LNCaP clone FGC (cell line): ENCODE results near the gene GABRD.
A peak's percentile ranks its signal among the peaks of the same experiment; 100 is the strongest.

Source experiments
- DNase-seq: peaks from one replicate; pipeline ENCODE4 v3.0.0-alpha.2; 2011; ENCODE audit warnings: low read depth
- H3K4me3 ChIP-seq: 2 replicates; pipeline ENCODE4 v1.5.1; 2011; ENCODE audit warnings: mild to moderate bottlenecking, low read depth, low read length, control low read depth
- TF ChIP-seq, protein P1 (sequence below): IDR thresholded peaks from 2 replicates; pipeline ENCODE4 v1.5.1; 2012; ENCODE audit warnings: mild to moderate bottlenecking; ENCODE audit not compliant: control insufficient read depth, insufficient read depth; ENCODE audit errors: extremely low read depth

The GABRD gene

DNA sequence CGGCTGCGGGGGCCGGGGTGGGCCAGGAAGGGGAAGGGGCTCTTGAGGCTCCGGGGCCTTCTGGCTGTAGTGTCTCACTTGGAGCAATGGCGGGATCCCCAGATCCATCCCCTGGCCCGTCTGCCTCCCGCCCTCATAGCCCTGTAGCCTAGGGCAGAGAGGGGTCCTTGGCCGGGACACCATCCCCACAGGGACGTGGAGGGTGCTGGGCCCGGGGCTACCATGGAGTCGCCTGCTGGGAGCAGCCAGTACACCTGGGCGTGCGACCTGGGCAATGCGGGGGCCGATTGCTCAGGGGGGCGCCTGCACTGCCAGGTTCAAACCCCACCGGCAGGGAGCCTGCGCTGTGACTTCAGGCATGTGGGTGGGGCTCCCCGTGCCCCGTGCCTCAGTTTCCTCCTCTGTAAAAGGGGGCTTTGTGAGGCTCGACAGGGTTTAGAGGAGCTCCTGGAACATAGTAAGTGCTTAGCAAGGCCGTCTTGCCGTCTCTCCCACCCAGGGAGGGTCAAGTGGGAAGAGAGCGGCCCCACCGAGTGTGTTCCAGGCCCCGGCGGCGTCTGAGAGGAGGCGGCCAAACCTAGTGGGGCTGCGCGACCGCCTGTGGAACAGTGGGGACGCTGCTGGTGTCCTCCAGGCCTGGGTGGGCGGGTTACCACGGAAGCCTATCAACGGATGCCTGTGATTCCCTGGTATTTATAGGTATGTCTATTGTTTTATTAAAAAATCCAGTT is 51.8 kb downstream of the GABRD start:
- TF ChIP-seq, protein P1, sequence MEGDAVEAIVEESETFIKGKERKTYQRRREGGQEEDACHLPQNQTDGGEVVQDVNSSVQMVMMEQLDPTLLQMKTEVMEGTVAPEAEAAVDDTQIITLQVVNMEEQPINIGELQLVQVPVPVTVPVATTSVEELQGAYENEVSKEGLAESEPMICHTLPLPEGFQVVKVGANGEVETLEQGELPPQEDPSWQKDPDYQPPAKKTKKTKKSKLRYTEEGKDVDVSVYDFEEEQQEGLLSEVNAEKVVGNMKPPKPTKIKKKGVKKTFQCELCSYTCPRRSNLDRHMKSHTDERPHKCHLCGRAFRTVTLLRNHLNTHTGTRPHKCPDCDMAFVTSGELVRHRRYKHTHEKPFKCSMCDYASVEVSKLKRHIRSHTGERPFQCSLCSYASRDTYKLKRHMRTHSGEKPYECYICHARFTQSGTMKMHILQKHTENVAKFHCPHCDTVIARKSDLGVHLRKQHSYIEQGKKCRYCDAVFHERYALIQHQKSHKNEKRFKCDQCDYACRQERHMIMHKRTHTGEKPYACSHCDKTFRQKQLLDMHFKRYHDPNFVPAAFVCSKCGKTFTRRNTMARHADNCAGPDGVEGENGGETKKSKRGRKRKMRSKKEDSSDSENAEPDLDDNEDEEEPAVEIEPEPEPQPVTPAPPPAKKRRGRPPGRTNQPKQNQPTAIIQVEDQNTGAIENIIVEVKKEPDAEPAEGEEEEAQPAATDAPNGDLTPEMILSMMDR = no peak
- no peak overlapping the region for H3K4me3 ChIP-seq
- no peak for DNase-seq

DNA sequence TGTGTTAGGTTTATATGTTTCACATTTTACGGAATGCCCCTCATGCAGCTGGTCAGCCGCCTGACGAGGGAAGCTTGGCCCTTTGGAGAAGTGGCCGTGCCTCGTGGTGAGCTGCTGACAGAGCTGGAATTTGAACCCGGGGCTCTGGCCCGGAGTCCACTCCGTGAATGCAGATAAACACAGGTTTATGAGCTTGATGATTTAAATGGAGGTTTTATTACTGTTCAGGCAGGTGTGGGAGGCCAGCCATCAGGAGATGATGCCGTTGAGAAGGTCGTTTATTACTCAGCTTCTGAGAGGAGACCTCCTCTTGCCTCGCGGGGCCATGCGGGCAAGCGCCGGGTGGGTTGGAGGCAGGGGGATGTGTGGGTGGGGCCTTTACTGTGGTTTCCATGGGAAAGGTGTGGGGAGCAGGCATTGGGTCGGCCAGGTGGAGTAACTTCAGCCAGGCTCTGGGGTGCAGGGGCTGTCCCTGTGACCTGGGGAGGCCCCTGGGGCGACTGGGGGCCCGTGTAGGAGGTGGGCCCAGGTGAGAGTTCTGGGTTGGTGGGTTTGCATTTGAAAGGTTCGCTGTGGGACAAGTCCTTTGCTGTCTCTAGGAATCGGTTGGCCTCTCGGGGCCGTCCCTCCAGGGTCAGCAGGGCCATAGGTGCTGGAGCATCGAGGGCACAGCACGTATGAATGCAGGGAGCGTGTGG is 53.1 kb downstream of the GABRD start:
- peak; percentile 10 for DNase-seq
- TF ChIP-seq, protein P1 = no peak
- no peak overlapping the region for H3K4me3 ChIP-seq

DNA sequence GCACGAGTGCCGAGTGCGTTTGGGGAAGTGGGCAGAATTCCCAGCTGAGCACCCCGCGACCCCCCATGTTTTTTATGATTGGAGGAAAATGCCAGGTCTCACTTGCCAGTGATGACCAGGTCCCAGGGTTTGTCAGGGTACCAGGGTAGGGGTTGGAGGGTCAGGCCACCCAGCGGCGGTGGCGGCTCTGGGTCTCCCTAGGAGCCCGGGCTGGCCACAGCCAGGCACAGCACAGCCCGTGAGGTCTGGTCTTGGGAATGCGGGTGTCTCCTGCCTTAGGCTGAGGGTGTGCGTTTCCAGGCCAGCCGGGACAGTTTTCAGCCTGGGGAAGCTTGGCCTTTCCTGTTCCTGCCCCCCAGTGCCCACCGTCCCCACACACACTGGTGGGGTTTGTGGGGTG is 53.7 kb downstream of the GABRD start:
- TF ChIP-seq, protein P1 = no peak
- DNase-seq = no peak
- H3K4me3 ChIP-seq = no peak overlapping the region

DNA sequence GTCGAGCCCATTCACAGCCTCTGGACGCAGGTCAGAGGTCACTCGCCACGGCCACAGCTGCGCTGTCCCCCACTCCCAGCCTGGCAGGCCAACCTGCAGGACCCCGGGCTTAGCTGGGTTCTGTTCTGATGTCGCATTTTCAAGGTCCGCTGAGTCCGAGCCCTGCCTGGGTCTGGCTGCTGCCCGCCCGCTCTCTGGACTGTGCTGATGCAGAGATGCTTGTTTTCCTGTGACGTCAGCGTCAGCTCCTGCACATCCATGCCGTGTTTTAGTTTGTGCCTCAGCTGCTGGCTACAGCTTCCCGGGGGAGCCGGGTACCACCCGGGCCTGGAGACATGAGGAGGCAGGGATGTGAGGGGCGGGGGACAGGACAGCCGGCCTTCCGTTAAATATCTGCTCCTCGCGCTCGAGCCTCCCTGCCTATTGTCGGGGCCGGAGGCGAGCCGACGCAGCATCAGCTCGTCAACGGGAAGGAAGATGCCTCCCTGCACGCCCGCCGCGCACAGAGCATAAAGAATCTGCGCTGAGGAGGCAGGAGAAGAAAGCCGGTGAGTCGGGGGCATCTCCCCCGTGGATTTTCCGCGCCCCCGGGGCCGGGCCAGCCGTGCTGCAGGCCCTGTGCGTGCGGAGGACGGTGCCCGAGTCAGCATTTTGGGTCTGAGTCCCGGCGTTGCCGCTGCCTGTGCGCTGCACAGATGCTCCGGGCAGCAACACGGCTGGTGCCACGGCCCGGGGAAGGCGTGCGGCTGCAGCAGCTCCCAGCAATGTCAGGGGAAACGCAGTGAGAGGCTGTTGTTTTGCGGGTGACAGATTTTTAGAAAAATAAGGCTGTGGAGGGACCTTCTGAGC is 54.5 kb downstream of the GABRD start:
- no peak for DNase-seq
- TF ChIP-seq, protein P1 = no peak
- no peak overlapping the region for H3K4me3 ChIP-seq

DNA sequence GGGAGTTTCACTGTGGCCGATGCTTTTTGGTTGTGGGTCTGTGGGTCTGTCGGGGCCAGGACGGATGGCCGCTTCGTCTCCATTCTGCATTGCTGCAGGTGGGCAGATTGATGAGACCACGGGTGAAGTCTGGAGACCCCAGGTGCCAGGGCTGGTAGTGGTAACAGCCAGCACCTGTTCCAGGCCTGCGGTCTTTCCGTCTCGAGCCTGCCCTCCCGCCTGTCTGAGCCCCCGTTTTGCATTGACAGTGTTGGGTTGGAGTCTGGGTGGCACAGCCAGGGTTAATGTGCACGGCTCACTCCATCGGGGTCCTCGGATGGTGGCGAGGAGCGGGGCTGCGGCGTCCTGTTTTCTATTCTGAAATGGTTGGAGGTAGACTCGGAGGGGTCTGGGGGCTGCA is 55.3 kb downstream of the GABRD start:
- DNase-seq = no peak
- no peak overlapping the region for H3K4me3 ChIP-seq

DNA sequence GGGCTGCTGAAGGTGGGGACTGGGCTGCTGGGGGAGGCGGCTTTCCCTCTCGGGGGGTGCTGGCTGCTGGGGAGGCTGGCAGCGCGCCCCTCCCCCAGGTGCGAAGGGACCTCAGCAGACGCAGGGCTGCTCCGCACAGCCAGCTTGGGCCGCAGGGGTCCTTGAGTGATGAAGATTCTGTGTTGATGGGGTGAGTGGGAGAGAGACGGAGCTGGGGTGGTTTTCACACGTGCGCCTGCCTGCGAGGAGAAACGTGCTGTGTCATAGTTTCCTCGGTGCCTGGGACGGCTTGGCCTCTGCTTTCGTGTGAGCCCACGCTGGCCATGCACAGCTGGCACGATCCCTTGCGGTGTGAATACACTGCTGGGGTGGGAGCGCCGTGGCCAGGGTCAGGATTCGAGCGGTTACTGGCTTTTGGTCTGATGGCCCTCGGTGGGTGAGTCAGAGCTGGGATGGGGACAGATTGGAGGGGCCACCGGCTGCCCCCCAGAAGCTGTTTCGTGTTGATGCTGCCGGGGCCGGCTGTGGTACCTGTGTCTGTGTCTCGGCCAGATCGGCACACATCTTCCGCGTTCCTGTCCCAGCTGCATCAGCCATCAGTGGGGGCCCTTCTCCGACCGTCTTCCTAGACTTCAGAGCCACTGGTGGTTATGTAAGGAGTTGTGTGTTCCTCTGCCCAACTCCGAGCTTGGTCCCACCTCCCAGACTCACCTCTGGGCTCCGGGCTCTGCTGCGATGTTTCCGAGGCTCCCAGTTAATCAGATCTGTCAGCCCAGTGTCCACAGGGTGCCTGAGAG is 56.0 kb downstream of the GABRD start:
- no peak for DNase-seq
- H3K4me3 ChIP-seq = no peak overlapping the region
- TF ChIP-seq, protein P1 = no peak

More for the DNA sequence above, 55.3 kb downstream of the GABRD start:
- TF ChIP-seq, protein P1 = no peak
